HepG2 (cell line): ENCODE data around the gene EOLA1.

Source experiments
- CREB1 ChIP-seq, 2 experiments: fragments of 450-650 bp in 1 of 2; IDR thresholded peaks; 2 replicates each; pipeline ENCODE4 v1.6.1; 2016 to 2017; ENCODE audit warnings: control low read depth in 1 of 2, mild to moderate bottlenecking in 1 of 2, missing compliant biosample characterization in 1 of 2, missing genetic modification characterization in 1 of 2
- FOSL2 ChIP-seq: sonication (generic); formaldehyde crosslinking; IDR thresholded peaks from 2 replicates; pipeline ENCODE4 v1.4.0; 2020; ENCODE audit warnings: missing genetic modification reagents
- KDM5B ChIP-seq: sonication (generic); formaldehyde crosslinking; IDR thresholded peaks from 2 replicates; pipeline ENCODE4 v1.4.0; 2020; ENCODE audit warnings: missing genetic modification reagents, mild to moderate bottlenecking, borderline replicate concordance
- POLR2A ChIP-seq, 2 experiments: IDR thresholded peaks; 2 replicates each; pipeline ENCODE4 v1.6.1; 2011; ENCODE audit warnings: low read depth in 2 of 2, low read length in 2 of 2, mild to moderate bottlenecking in 1 of 2, moderate library complexity in 1 of 2; ENCODE audit not compliant: insufficient read depth in 1 of 2
- POLR2AphosphoS5 ChIP-seq: IDR thresholded peaks from 2 replicates; pipeline ENCODE4 v1.6.1; 2012; ENCODE audit warnings: low read depth, low read length
- PRDM10 ChIP-seq: sonication (generic); formaldehyde crosslinking; IDR thresholded peaks from 2 replicates; pipeline ENCODE4 v1.4.0; 2020; ENCODE audit warnings: low read depth, missing genetic modification reagents
- REST ChIP-seq, 2 experiments: IDR thresholded peaks; 2 replicates each; pipeline ENCODE4 v1.6.1; 2011 to 2012; ENCODE audit warnings: low read length in 2 of 2, borderline replicate concordance in 1 of 2, low read depth in 1 of 2, mild to moderate bottlenecking in 1 of 2, moderate library complexity in 1 of 2
- TAF15 ChIP-seq: fragments of 200-400 bp; formaldehyde crosslinking; IDR thresholded peaks from one replicate; pipeline ENCODE4 v1.6.1; 2018; ENCODE audit warnings: mild to moderate bottlenecking, low read depth, low read length; ENCODE audit not compliant: poor library complexity, severe bottlenecking
- ZNF264 ChIP-seq: sonication (generic); formaldehyde crosslinking; IDR thresholded peaks from 2 replicates; pipeline ENCODE4 v1.4.0; 2020; ENCODE audit warnings: missing genetic modification reagents
- ZNF337 ChIP-seq: sonication (generic); formaldehyde crosslinking; IDR thresholded peaks from 2 replicates; pipeline ENCODE4 v1.5.1; 2020; ENCODE audit warnings: missing genetic modification reagents, low read depth, mild to moderate bottlenecking, borderline replicate concordance
- ZNF407 ChIP-seq: sonication (generic); formaldehyde crosslinking; IDR thresholded peaks from one replicate; pipeline ENCODE4 v1.5.1; 2020; ENCODE audit warnings: mild to moderate bottlenecking, missing genetic modification reagents; ENCODE audit errors: not compliant biosample characterization

GRCh38 chrX:149494844-149495565 lies 45.8 kb upstream of the EOLA1 start:
- TF ChIP-seq PRDM10 (CRISPR knock-in tag) (no peak), ZNF264 (no peak), TAF15 (no peak), POLR2A (IDR thresholded peaks at IDR 0.05; ENCODE audit: insufficient read depth in 1 of 2, low read depth in 2 of 2, low read length in 2 of 2) (no peak), ZNF337 (CRISPR knock-in tag) (no peak), ZNF407 (CRISPR knock-in tag) (no peak), CREB1 (IDR thresholded peaks at IDR 0.05) (no peak), CREB1 (CRISPR knock-in tag; IDR thresholded peaks at IDR 0.05) (no peak), FOSL2 (no peak), KDM5B (no peak), REST (IDR thresholded peaks at IDR 0.05; ENCODE audit: borderline replicate concordance in 1 of 2, low read depth in 1 of 2, low read length in 2 of 2) (no peak), POLR2AphosphoS5 (no peak)
